Fibroblast of mammary gland (primary cell): ENCODE results near the gene RALGPS1.
A peak's percentile ranks its signal among the peaks of the same experiment; 100 is the strongest.

Experiments
- DNase-seq: peaks from one replicate; pipeline ENCODE4 v3.0.0-alpha.2; 2010; ENCODE audit warnings: low read depth
- H3K4me3 ChIP-seq: 2 replicates; pipeline ENCODE4 v1.5.1; 2011; ENCODE audit warnings: low read depth, mild to moderate bottlenecking, low read length, moderate library complexity; ENCODE audit not compliant: control insufficient read depth
- TF ChIP-seq, protein P1 (sequence below): conservative IDR thresholded peaks from 2 replicates; pipeline ENCODE4 v1.5.1; 2011; ENCODE audit warnings: low read depth, low read length, inconsistent platforms; ENCODE audit not compliant: control insufficient read depth, insufficient read depth

Gene RALGPS1

DNA sequence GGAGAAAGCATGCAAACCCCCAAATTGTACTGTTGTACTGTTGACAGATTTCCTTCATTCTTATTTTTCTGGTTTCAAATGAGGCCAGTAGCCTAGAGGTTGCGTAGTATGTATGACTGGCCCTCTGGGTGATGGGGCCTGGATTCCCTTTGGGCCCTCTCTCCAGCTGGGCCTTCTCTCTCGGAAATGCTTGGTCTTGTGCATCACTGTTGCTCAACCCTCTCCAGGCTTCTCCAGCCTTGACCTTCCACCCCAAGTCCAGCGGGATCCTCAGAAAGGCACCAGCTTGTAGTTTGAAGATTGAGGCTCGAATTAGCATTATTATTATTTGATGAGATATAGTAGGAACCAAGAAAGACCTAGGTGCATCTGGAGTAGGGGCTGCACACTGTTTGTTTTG is 120.8 kb downstream of the RALGPS1 start:
- TF ChIP-seq, protein P1, sequence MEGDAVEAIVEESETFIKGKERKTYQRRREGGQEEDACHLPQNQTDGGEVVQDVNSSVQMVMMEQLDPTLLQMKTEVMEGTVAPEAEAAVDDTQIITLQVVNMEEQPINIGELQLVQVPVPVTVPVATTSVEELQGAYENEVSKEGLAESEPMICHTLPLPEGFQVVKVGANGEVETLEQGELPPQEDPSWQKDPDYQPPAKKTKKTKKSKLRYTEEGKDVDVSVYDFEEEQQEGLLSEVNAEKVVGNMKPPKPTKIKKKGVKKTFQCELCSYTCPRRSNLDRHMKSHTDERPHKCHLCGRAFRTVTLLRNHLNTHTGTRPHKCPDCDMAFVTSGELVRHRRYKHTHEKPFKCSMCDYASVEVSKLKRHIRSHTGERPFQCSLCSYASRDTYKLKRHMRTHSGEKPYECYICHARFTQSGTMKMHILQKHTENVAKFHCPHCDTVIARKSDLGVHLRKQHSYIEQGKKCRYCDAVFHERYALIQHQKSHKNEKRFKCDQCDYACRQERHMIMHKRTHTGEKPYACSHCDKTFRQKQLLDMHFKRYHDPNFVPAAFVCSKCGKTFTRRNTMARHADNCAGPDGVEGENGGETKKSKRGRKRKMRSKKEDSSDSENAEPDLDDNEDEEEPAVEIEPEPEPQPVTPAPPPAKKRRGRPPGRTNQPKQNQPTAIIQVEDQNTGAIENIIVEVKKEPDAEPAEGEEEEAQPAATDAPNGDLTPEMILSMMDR, result no peak
- peak; percentile 95 for DNase-seq
- no peak overlapping the region for H3K4me3 ChIP-seq

DNA sequence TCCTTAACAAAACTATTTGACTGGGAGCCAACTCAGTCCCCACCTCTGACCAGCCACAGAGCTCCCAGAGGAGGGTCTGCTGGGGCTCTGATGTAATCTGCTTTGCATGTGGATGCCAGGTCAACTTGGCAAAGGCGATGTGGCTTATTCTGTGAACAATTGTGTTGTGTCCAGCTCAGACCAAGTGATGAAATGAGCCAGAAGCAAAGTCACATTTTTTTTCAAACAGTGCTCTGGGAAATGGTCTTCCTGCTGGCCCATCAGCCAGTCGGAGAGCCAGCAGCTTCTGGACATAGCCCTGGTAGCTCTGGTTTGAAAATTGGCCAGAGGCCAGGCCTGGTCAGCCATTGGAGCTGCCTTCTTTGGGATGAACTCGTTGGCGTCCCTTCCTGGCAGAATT is 121.4 kb downstream of the RALGPS1 start:
- peak; percentile 91 for DNase-seq
- no peak overlapping the region for H3K4me3 ChIP-seq
- TF ChIP-seq, protein P1, result no peak

DNA sequence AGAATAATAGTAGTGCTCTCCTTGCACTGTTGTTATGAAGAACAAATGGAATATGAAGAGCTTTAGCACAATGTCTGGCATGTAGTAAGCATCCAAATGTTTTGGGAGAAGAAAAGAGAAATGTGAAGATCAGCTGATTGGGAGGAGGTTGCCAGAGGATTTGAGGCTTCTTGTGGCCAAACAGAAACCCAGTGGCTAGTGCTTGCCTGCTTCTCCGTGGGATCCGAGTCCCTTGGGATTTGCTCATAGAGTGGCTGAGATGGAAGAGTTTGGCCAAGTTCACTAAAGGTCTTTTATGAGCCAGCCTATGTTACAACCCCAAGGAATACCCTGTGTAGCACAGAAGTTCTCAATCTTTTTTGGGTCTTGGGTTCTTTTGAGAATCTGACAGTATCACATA is 121.9 kb downstream of the RALGPS1 start:
- H3K4me3 ChIP-seq, result no peak overlapping the region
- TF ChIP-seq, protein P1, result no peak
- peak; percentile 63 for DNase-seq

DNA sequence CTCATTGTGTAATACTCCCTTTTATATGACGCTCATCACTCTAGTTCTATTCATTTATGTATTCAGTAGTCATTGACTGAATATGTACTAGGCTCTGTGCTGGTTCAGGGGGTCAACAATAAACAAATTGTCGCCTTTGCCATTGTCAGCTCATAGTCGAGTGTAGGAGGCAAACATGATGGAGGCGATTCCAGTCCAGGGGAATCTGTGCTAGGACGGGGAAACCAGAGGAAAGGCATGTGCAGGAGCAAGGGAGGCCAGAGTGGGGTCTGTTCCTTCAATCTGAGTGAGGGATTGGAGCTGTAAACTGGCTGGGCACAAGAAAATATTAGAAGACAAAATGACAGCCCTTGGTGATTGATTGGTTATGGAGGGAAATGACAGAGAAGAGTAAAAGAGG is 123.9 kb downstream of the RALGPS1 start:
- TF ChIP-seq, protein P1, result no peak
- H3K4me3 ChIP-seq, result no peak overlapping the region

DNA sequence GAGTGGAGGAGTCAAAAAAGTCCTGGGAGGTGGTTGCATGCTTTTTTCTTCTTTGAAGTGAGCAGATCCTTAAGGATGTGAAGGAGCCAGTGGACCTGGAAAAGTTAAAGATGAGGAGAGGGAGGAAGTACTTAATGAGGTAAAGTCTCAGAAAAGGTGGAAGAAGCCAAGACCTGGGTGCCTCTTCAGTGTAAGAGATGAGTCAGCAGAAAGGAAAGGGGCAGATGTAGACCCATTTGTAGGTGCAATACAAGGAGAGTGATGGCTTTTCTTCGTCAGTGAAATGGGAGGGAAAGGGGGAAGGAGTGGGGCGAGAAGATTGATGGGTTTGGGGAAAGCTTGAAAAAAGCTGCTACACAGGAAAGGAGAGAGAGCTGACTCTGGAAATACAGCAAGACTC is 124.9 kb downstream of the RALGPS1 start:
- DNase-seq, result no peak
- TF ChIP-seq, protein P1, result no peak
- no peak overlapping the region for H3K4me3 ChIP-seq

More for the DNA sequence above, 123.9 kb downstream of the RALGPS1 start:
- no peak for DNase-seq

DNA sequence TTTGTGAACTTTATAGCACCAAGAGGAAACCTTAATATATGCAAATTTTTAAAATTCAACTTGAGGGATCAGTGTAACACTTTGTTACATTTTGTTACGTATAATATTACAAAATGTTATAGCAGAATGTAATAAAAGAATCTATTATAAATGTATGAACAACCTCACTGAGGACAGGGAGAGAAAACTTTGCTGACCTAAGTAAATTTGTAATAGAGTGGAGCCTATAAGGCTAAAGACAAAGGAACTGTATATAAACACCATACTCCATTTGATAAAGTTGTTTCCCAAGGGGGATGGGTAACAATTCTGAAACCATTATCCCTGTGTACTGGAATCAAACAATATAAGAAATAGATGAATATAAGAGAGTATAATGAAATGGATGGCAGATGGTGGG is 130.6 kb downstream of the RALGPS1 start:
- no peak for DNase-seq
- no peak overlapping the region for H3K4me3 ChIP-seq
- TF ChIP-seq, protein P1, result no peak

DNA sequence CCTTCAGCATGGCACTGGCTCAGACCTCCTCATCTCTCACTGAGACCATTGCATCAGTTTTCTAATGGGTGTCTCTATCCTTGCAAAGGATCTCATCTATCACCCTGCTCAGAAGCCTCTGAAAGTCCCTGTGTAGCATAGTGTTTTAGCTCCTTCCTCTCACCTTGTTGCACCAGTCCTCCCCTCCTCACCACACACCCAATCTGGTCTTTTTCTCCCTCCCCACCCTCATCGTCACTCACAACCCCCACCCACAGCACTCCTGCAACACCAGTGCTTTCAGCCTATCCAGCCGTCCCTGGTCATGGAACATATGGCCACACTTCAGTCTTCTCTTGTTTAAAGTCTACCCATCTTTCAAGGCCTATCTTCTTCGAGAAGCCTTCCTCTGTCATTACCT is 133.4 kb downstream of the RALGPS1 start:
- no peak for DNase-seq
- H3K4me3 ChIP-seq, result no peak overlapping the region
- TF ChIP-seq, protein P1, result no peak
